Measurements from ENCODE around the gene CDH23.

CDH23 gene

GRCh38 chr10:71538608-71539260 is 142.0 kb downstream of the CDH23 start:
- TF ChIP-seq CTCF (IDR thresholded peaks at IDR 0.05) (no peak), ZFX (IDR thresholded peaks at IDR 0.05; ENCODE audit: borderline replicate concordance) (no peak)
- no peak overlapping the region for H3K27ac ChIP-seq

- no peak for TF ChIP-seq ZFX (IDR thresholded peaks at IDR 0.05; ENCODE audit: borderline replicate concordance)
- no peak for TF ChIP-seq CTCF (IDR thresholded peaks at IDR 0.05)
- H3K27ac ChIP-seq: no peak overlapping the region
Measured at GRCh38 chr10:71539442-71540118, 142.9 kb downstream of the CDH23 start.

- no peak for TF ChIP-seq CTCF (IDR thresholded peaks at IDR 0.05)
- TF ChIP-seq ZFX (IDR thresholded peaks at IDR 0.05; ENCODE audit: borderline replicate concordance): no peak
- no peak overlapping the region for H3K27ac ChIP-seq
Measured at GRCh38 chr10:71542478-71542877, 145.8 kb downstream of the CDH23 start.

GRCh38 chr10:71543608-71544170 is 147.0 kb downstream of the CDH23 start:
- TF ChIP-seq CTCF (IDR thresholded peaks at IDR 0.05): no peak
- no peak for TF ChIP-seq ZFX (IDR thresholded peaks at IDR 0.05; ENCODE audit: borderline replicate concordance)
- H3K27ac ChIP-seq: no peak overlapping the region

GRCh38 chr10:71545001-71545400 is 148.3 kb downstream of the CDH23 start:
- no peak overlapping the region for H3K27ac ChIP-seq
- TF ChIP-seq CTCF (IDR thresholded peaks at IDR 0.05) (no peak), ZFX (IDR thresholded peaks at IDR 0.05; ENCODE audit: borderline replicate concordance) (no peak)

GRCh38 chr10:71546220-71546619 is 149.5 kb downstream of the CDH23 start:
- H3K27ac ChIP-seq: no peak overlapping the region
- TF ChIP-seq ZFX (IDR thresholded peaks at IDR 0.05; ENCODE audit: borderline replicate concordance) (no peak), CTCF (IDR thresholded peaks at IDR 0.05) (no peak)

- H3K27ac ChIP-seq: no peak overlapping the region
- no peak for TF ChIP-seq ZFX (IDR thresholded peaks at IDR 0.05; ENCODE audit: borderline replicate concordance)
- no peak for TF ChIP-seq CTCF (IDR thresholded peaks at IDR 0.05)
Measured at GRCh38 chr10:71547312-71547711, 150.6 kb downstream of the CDH23 start.

Measured in 22Rv1 (cell line).